GM12878 (cell line): Measurements from ENCODE around the gene CHIC2. TPM values are rescaled to one million over a fixed set of nuclear protein-coding genes. Genes with fewer than 3 reads are reported as not detected.

Experiments used
- ATAC-seq: fragments of 200-7000 bp; cut with Tn5 transposase; 3 replicates; pipeline ENCODE4 v1.9.1; 2020; ENCODE audit warnings: mild to moderate bottlenecking, moderate library complexity
- BruUV-seq: library from RNA; stranded (reverse); fragments of 400-500 nt; replicated peaks from 2 replicates; lab custom pipeline; 2021; lab: Mats Ljungman, UMichigan
- CTCF ChIA-PET: fragments of 300-600 bp; sonication (Branson Sonifier 250); formaldehyde crosslinking; extraction: SDS; loops from one replicate; lab custom pipeline; 2021; ENCODE audit warnings: inconsistent platforms; lab: Yijun Ruan, JAX
- POLR2A ChIA-PET: fragments of 350-600 bp; formaldehyde crosslinking; extraction: SDS; loops from one replicate; lab custom pipeline; 2021; ENCODE audit warnings: inconsistent platforms; lab: Charles Lee
- RAD21 ChIA-PET: fragments of 300-600 bp; sonication (Branson Sonifier 250); formaldehyde crosslinking; loops from one replicate; lab custom pipeline; 2023; ENCODE audit warnings: antibody characterized with exemption; ENCODE audit not compliant: unreplicated experiment; lab: Charles Lee
- SMC1A ChIA-PET: fragments of 300-600 bp; sonication (Branson Sonifier 250); formaldehyde crosslinking; loops from one replicate; lab custom pipeline; 2023; ENCODE audit not compliant: unreplicated experiment, uncharacterized antibody; lab: Charles Lee
- DNase-seq: peaks from one replicate; pipeline ENCODE4 v3.0.0-alpha.2; 2011; ENCODE audit warnings: low read depth, low spot score
- FAIRE-seq: peaks from 3 replicates; lab custom pipeline; 2011; peaks lifted over from hg19 to GRCh38; lab: Jason Lieb, UNC
- H2AFZ ChIP-seq: 2 replicates; pipeline ENCODE4 v1.6.0; 2011; ENCODE audit warnings: low read depth, low read length, control low read depth; ENCODE audit not compliant: control insufficient read depth
- H3K27ac ChIP-seq: 2 replicates; pipeline ENCODE4 v1.5.1; 2011; ENCODE audit warnings: control low read depth; ENCODE audit not compliant: control insufficient read depth, insufficient read depth
- H3K27me3 ChIP-seq, 2 experiments: replicated peaks in 1 of 2; 2 replicates each; pipeline versions ENCODE4 v1.6.0 to v1.6.1; 2011; ENCODE audit warnings: low read length in 1 of 2; ENCODE audit not compliant: control insufficient read depth in 2 of 2, insufficient read depth in 2 of 2
- H3K36me3 ChIP-seq, 2 experiments: 2 replicates each; pipeline ENCODE4 v1.5.1; 2011; ENCODE audit warnings: low read length in 1 of 2; ENCODE audit not compliant: control insufficient read depth in 2 of 2, insufficient read depth in 2 of 2
- H3K4me1 ChIP-seq: 2 replicates; pipeline ENCODE4 v1.6.1; 2011; ENCODE audit warnings: mild to moderate bottlenecking, low read length, moderate library complexity, mixed read lengths; ENCODE audit not compliant: control insufficient read depth, insufficient read depth
- H3K4me2 ChIP-seq: 2 replicates; pipeline ENCODE4 v1.6.0; 2011; ENCODE audit warnings: control low read depth; ENCODE audit not compliant: control insufficient read depth, insufficient read depth
- H3K4me3 ChIP-seq: fragments of 200-600 bp; sonication (generic); 2 replicates; pipeline ENCODE4 v1.5.1; 2016
- H3K79me2 ChIP-seq: 2 replicates; pipeline ENCODE4 v1.6.0; 2011; ENCODE audit warnings: low read length; ENCODE audit not compliant: control insufficient read depth, insufficient read depth
- H3K9ac ChIP-seq: 2 replicates; pipeline ENCODE4 v1.8.0; 2011; ENCODE audit warnings: low read length, control low read depth, mixed read lengths; ENCODE audit not compliant: control insufficient read depth, insufficient read depth
- H3K9me3 ChIP-seq: replicated peaks from 3 replicates; pipeline ENCODE4 v1.5.1; 2011; ENCODE audit warnings: mild to moderate bottlenecking, low read length; ENCODE audit not compliant: control insufficient read depth, insufficient read depth
- H4K20me1 ChIP-seq: 2 replicates; pipeline ENCODE4 v1.6.0; 2011; ENCODE audit not compliant: control insufficient read depth, insufficient read depth
- ATF3 ChIP-seq: IDR thresholded peaks from 2 replicates; pipeline ENCODE4 v1.6.1; 2011; ENCODE audit warnings: low read depth, mild to moderate bottlenecking, low read length, moderate library complexity, borderline replicate concordance; ENCODE audit errors: extremely low read depth
- CHD4 ChIP-seq: fragments of 200-600 bp; sonication (generic); IDR thresholded peaks from 2 replicates; pipeline ENCODE4 v1.6.1; 2016; ENCODE audit warnings: mild to moderate bottlenecking
- CREB1 ChIP-seq: IDR thresholded peaks from 2 replicates; pipeline ENCODE4 v1.6.1; 2012; ENCODE audit warnings: low read depth, mild to moderate bottlenecking, inconsistent platforms
- DPF2 ChIP-seq: fragments of 450-650 bp; IDR thresholded peaks from 2 replicates; pipeline ENCODE4 v1.6.1; 2017; ENCODE audit warnings: mild to moderate bottlenecking
- E4F1 ChIP-seq: fragments of 450-650 bp; IDR thresholded peaks from 2 replicates; pipeline ENCODE4 v1.6.1; 2018; ENCODE audit warnings: borderline replicate concordance, mild to moderate bottlenecking; ENCODE audit not compliant: partially characterized antibody
- IKZF1 ChIP-seq: fragments of 450-650 bp; conservative IDR thresholded peaks from 2 replicates; pipeline ENCODE4 v1.6.1; 2017; ENCODE audit warnings: antibody characterized with exemption, mild to moderate bottlenecking
- IKZF2 ChIP-seq, 2 experiments: fragments of 450-650 bp; IDR thresholded peaks; 2 replicates each; pipeline ENCODE4 v1.6.1; 2017; ENCODE audit warnings: mild to moderate bottlenecking in 2 of 2, moderate library complexity in 2 of 2
- MEF2A ChIP-seq: IDR thresholded peaks from 2 replicates; pipeline ENCODE4 v1.6.1; 2011; ENCODE audit warnings: low read depth, mild to moderate bottlenecking, low read length, moderate library complexity; ENCODE audit not compliant: insufficient read depth
- NFIC ChIP-seq: IDR thresholded peaks from 2 replicates; pipeline ENCODE4 v1.6.1; 2012; ENCODE audit warnings: low read depth, mild to moderate bottlenecking, inconsistent platforms, low read length, moderate library complexity
- NFXL1 ChIP-seq: fragments of 450-650 bp; IDR thresholded peaks from 2 replicates; pipeline ENCODE4 v1.6.1; 2017; ENCODE audit warnings: antibody characterized with exemption, mild to moderate bottlenecking, borderline replicate concordance
- NR2F1 ChIP-seq: fragments of 450-650 bp; conservative IDR thresholded peaks from 2 replicates; pipeline ENCODE4 v1.6.1; 2017; ENCODE audit warnings: mild to moderate bottlenecking
- PML ChIP-seq: IDR thresholded peaks from 2 replicates; pipeline ENCODE4 v1.6.1; 2012; ENCODE audit warnings: low read length, inconsistent platforms
- POLR2AphosphoS2 ChIP-seq: IDR thresholded peaks from 2 replicates; pipeline ENCODE4 v1.6.1; 2011; ENCODE audit warnings: low read depth, mild to moderate bottlenecking, low read length, improper control_type of control experiment, moderate library complexity
- RBBP5 ChIP-seq: fragments of 200-600 bp; sonication (generic); conservative IDR thresholded peaks from 2 replicates; pipeline ENCODE4 v1.6.1; 2016
- REST ChIP-seq: IDR thresholded peaks from 2 replicates; pipeline ENCODE4 v1.6.1; 2012; ENCODE audit warnings: mild to moderate bottlenecking, low read depth, low read length
- RUNX3 ChIP-seq: IDR thresholded peaks from 2 replicates; pipeline ENCODE4 v1.6.1; 2012; ENCODE audit warnings: low read length, inconsistent platforms
- SMAD5 ChIP-seq: IDR thresholded peaks from 2 replicates; pipeline ENCODE4 v1.6.1; 2016; ENCODE audit warnings: antibody characterized with exemption, low read depth
- STAT1 ChIP-seq: fragments of 450-650 bp; conservative IDR thresholded peaks from 2 replicates; pipeline ENCODE4 v1.6.1; 2014; ENCODE audit warnings: antibody characterized with exemption, mild to moderate bottlenecking
- ZNF217 ChIP-seq: fragments of 450-650 bp; IDR thresholded peaks from 2 replicates; pipeline ENCODE4 v1.6.1; 2017; ENCODE audit warnings: antibody characterized with exemption, mild to moderate bottlenecking
- WGBS: methylation state at CpG from one replicate; pipeline ENCODE4 v1.1.6; 2016; ENCODE audit warnings: low lambda C conversion rate; ENCODE audit not compliant: insufficient replicate concordance, insufficient coverage; ENCODE audit errors: missing lambda C conversion rate; 5-methylcytosine and 5-hydroxymethylcytosine counted together
- in situ Hi-C: fragments of 300-500 bp; cut with MboI; formaldehyde crosslinking; loops from 9 replicates; pipeline ENCODE4 v1.14.3; 2018; ENCODE audit warnings: mixed read lengths
- intact Hi-C: fragments of 100-400 bp; cut with micrococcal nuclease; formaldehyde crosslinking; loops from one replicate; pipeline ENCODE4 v1.14.2; 2022; ENCODE audit not compliant: unreplicated experiment
- polyA plus RNA-seq, 11 experiments: library from polyadenylated mRNA; depleted of rRNA in 4 of 11; unstranded in 6 of 11; stranded (reverse) in 5 of 11; fragments of >200 nt; fragmentation: Nextera tagmentation in 4 of 11; fragmentation: Illumina TruSeq in 1 of 11; extraction: Ambion mirVana in 4 of 11; extraction: Trizol in 1 of 11; gene quantifications; 1 replicate in 1 of 11; 2 replicates in 10 of 11; pipeline versions ENCODE4 v1.2.1 to v1.2.3, GENCODE V29; 2011 to 2016; ENCODE audit warnings: inconsistent platforms in 2 of 11, missing spikeins in 2 of 11, low read depth in 1 of 11
- total RNA-seq, 4 experiments: library from RNA; depleted of rRNA in 3 of 4; stranded (reverse); fragments of >200 nt in 3 of 4; fragmentation: Illumina TruSeq in 1 of 4; extraction: Trizol in 1 of 4; gene quantifications; 2 replicates each; pipeline versions ENCODE4 v1.2.1 to v1.2.3, GENCODE V29; 2013 to 2021

The CHIC2 gene
- total and polyA plus RNA-seq, 10 of the 15 experiments (the other 5 are each of a cell fraction or from before 2014, with no cell fraction given) = 0.80 to 24.4 (median 12.2) TPM

DNA sequence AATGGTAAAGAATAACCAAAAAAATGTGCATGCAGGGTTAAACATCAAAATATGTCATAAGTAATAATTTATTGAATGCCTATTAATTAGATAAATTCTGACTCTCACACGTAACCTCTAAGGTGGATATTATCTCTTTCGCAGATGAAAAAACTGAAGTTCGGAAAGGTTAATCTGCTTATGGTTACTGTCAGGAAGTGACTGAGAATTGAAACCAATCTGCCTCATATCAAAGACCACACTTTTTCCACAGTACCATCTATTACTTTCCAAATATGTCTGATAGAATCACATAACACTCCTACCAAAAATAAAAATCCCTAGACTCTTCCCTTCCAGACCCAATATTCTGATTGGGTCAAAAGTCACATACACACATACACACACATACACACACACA, 6.2 kb downstream of the CHIC2 start:
- CTCF ChIA-PET = interaction anchor here (0.8 to 2.8 kb wide), 2 partner anchors 8 to 44 kb away, joined by 3 to 11 read pairs; no protein-coding TSS in a partner anchor
- POLR2A ChIA-PET = interaction anchor here (1.4 kb wide), 1 partner anchor 18 kb away, joined by 4 read pairs; no protein-coding TSS in a partner anchor
- no peaks in the 10 kb centered on the region for H3K27me3 ChIP-seq
- peak; percentile 62 for ATAC-seq
- RAD21 ChIA-PET = no interaction called here
- H3K27ac ChIP-seq = no peak overlapping the region; the same call in 1 of the 2 replicates
- peak overlapping the region; percentile 2; the same call in 1 of the 2 replicates for H3K4me3 ChIP-seq
- FAIRE-seq = no peak
- H3K4me2 ChIP-seq = peak overlapping the region; percentile 66
- no TSS peak for BruUV-seq
- no peaks in the 10 kb centered on the region; the same call in 2 of the 3 replicates for H3K9me3 ChIP-seq
- in situ Hi-C loops (no loop called here), intact Hi-C loops (no loop called here)
- H4K20me1 ChIP-seq = no peaks in the 10 kb centered on the region
- H3K79me2 ChIP-seq = peaks cover 66% of the 10 kb centered on the region
- H3K4me1 ChIP-seq = peaks cover 9% of the 10 kb centered on the region; the same call in 1 of the 2 replicates
- SMC1A ChIA-PET = interaction anchor here (1.0 to 2.0 kb wide), 5 partner anchors 9 to 128 kb away, joined by 3 to 6 read pairs (median 4); no protein-coding TSS in a partner anchor
- no peaks in the 10 kb centered on the region for H3K36me3 ChIP-seq
- WGBS = 70% methylated on average over 3 of the region's 3 CpGs
- DNase-seq = no peak
- H3K9ac ChIP-seq = no peak overlapping the region
- no peak overlapping the region for H2AFZ ChIP-seq
- no peak for TF ChIP-seq MEF2A
- no peak for TF ChIP-seq PML
- TF ChIP-seq REST = no peak
- TF ChIP-seq CHD4 = no peak
- no peak for TF ChIP-seq STAT1
- TF ChIP-seq POLR2AphosphoS2 = no peak
- peak; percentile 54 for TF ChIP-seq NR2F1
- TF ChIP-seq E4F1 = no peak
- TF ChIP-seq RUNX3 = peak; percentile 59
- 0 out of 2 replicates have a peak, but pooled peaks have one; percentile 17 for TF ChIP-seq NFIC
- TF ChIP-seq CREB1 = no peak
- TF ChIP-seq DPF2 = peak; percentile 26; the same call in 1 of the 2 replicates
- no peak for TF ChIP-seq RBBP5
- peak; percentile 33 for TF ChIP-seq IKZF1
- no peak for TF ChIP-seq NFXL1
- TF ChIP-seq ATF3 = no peak
- TF ChIP-seq IKZF2 (IDR thresholded peaks at IDR 0.05) = peak; percentile 36 to 39; a peak in 2 of 4 replicates
- 0 out of 2 replicates have a peak, but pooled peaks have one; percentile 37 for TF ChIP-seq ZNF217
- no peak for TF ChIP-seq SMAD5
